GM12878 (cell line): ENCODE data around the gene HMX3. TPM values are rescaled to one million over a fixed set of nuclear protein-coding genes. Genes with fewer than 3 reads are reported as not detected.

Experiments used
- ATAC-seq: fragments of 200-7000 bp; cut with Tn5 transposase; 3 replicates; pipeline ENCODE4 v1.9.1; 2020; ENCODE audit warnings: mild to moderate bottlenecking, moderate library complexity
- BruUV-seq: library from RNA; stranded (reverse); fragments of 400-500 nt; replicated peaks from 2 replicates; lab custom pipeline; 2021; lab: Mats Ljungman, UMichigan
- CTCF ChIA-PET: fragments of 300-600 bp; sonication (Branson Sonifier 250); formaldehyde crosslinking; extraction: SDS; loops from one replicate; lab custom pipeline; 2021; ENCODE audit warnings: inconsistent platforms; lab: Yijun Ruan, JAX
- POLR2A ChIA-PET: fragments of 350-600 bp; formaldehyde crosslinking; extraction: SDS; loops from one replicate; lab custom pipeline; 2021; ENCODE audit warnings: inconsistent platforms; lab: Charles Lee
- RAD21 ChIA-PET: fragments of 300-600 bp; sonication (Branson Sonifier 250); formaldehyde crosslinking; loops from one replicate; lab custom pipeline; 2023; ENCODE audit warnings: antibody characterized with exemption; ENCODE audit not compliant: unreplicated experiment; lab: Charles Lee
- SMC1A ChIA-PET: fragments of 300-600 bp; sonication (Branson Sonifier 250); formaldehyde crosslinking; loops from one replicate; lab custom pipeline; 2023; ENCODE audit not compliant: unreplicated experiment, uncharacterized antibody; lab: Charles Lee
- DNase-seq: peaks from one replicate; pipeline ENCODE4 v3.0.0-alpha.2; 2011; ENCODE audit warnings: low read depth, low spot score
- FAIRE-seq: peaks from 3 replicates; lab custom pipeline; 2011; peaks lifted over from hg19 to GRCh38; lab: Jason Lieb, UNC
- H2AFZ ChIP-seq: 2 replicates; pipeline ENCODE4 v1.6.0; 2011; ENCODE audit warnings: low read depth, low read length, control low read depth; ENCODE audit not compliant: control insufficient read depth
- H3K27ac ChIP-seq: 2 replicates; pipeline ENCODE4 v1.5.1; 2011; ENCODE audit warnings: control low read depth; ENCODE audit not compliant: control insufficient read depth, insufficient read depth
- H3K27me3 ChIP-seq, 2 experiments: replicated peaks in 1 of 2; 2 replicates each; pipeline versions ENCODE4 v1.6.0 to v1.6.1; 2011; ENCODE audit warnings: low read length in 1 of 2; ENCODE audit not compliant: control insufficient read depth in 2 of 2, insufficient read depth in 2 of 2
- H3K36me3 ChIP-seq, 2 experiments: 2 replicates each; pipeline ENCODE4 v1.5.1; 2011; ENCODE audit warnings: low read length in 1 of 2; ENCODE audit not compliant: control insufficient read depth in 2 of 2, insufficient read depth in 2 of 2
- H3K4me1 ChIP-seq: 2 replicates; pipeline ENCODE4 v1.6.1; 2011; ENCODE audit warnings: mild to moderate bottlenecking, low read length, moderate library complexity, mixed read lengths; ENCODE audit not compliant: control insufficient read depth, insufficient read depth
- H3K4me2 ChIP-seq: 2 replicates; pipeline ENCODE4 v1.6.0; 2011; ENCODE audit warnings: control low read depth; ENCODE audit not compliant: control insufficient read depth, insufficient read depth
- H3K4me3 ChIP-seq: fragments of 200-600 bp; sonication (generic); 2 replicates; pipeline ENCODE4 v1.5.1; 2016
- H3K79me2 ChIP-seq: 2 replicates; pipeline ENCODE4 v1.6.0; 2011; ENCODE audit warnings: low read length; ENCODE audit not compliant: control insufficient read depth, insufficient read depth
- H3K9ac ChIP-seq: 2 replicates; pipeline ENCODE4 v1.8.0; 2011; ENCODE audit warnings: low read length, control low read depth, mixed read lengths; ENCODE audit not compliant: control insufficient read depth, insufficient read depth
- H3K9me3 ChIP-seq: replicated peaks from 3 replicates; pipeline ENCODE4 v1.5.1; 2011; ENCODE audit warnings: mild to moderate bottlenecking, low read length; ENCODE audit not compliant: control insufficient read depth, insufficient read depth
- H4K20me1 ChIP-seq: 2 replicates; pipeline ENCODE4 v1.6.0; 2011; ENCODE audit not compliant: control insufficient read depth, insufficient read depth
- ATF2 ChIP-seq: IDR thresholded peaks from 2 replicates; pipeline ENCODE4 v1.6.1; 2012; ENCODE audit warnings: low read length, inconsistent platforms
- BCL11A ChIP-seq: IDR thresholded peaks from 2 replicates; pipeline ENCODE4 v1.6.1; 2011; ENCODE audit warnings: low read depth, low read length
- BMI1 ChIP-seq: fragments of 450-650 bp; IDR thresholded peaks from 2 replicates; pipeline ENCODE4 v1.6.1; 2016; ENCODE audit warnings: mild to moderate bottlenecking, moderate library complexity, borderline replicate concordance
- CBX5 ChIP-seq: sonication (generic); IDR thresholded peaks from 2 replicates; pipeline ENCODE4 v1.6.1; 2016; ENCODE audit warnings: low read depth, moderate library complexity, mild to moderate bottlenecking, inconsistent platforms
- CEBPZ ChIP-seq: fragments of 150-350 bp; IDR thresholded peaks from 2 replicates; pipeline ENCODE4 v1.6.1; 2016; ENCODE audit warnings: low read depth, low read length
- MTA2 ChIP-seq: fragments of 450-650 bp; IDR thresholded peaks from 2 replicates; pipeline ENCODE4 v1.6.1; 2016; ENCODE audit warnings: low read depth, mild to moderate bottlenecking, moderate library complexity
- MXI1 ChIP-seq: fragments of 150-350 bp; IDR thresholded peaks from 2 replicates; pipeline ENCODE4 v1.6.1; 2011; ENCODE audit warnings: low read depth, mild to moderate bottlenecking, inconsistent platforms, low read length, improper control_type of control experiment
- NR2C2 ChIP-seq: IDR thresholded peaks from 2 replicates; pipeline ENCODE4 v1.6.1; 2011; ENCODE audit warnings: borderline replicate concordance, low read depth; ENCODE audit not compliant: control insufficient read depth, insufficient read length
- POLR2AphosphoS5 ChIP-seq: IDR thresholded peaks from 2 replicates; pipeline ENCODE4 v1.6.1; 2011; ENCODE audit warnings: mild to moderate bottlenecking, low read length, inconsistent platforms
- PRDM15 ChIP-seq: fragments of 450-650 bp; formaldehyde crosslinking; IDR thresholded peaks from 2 replicates; pipeline ENCODE4 v1.4.0; 2020; ENCODE audit warnings: mild to moderate bottlenecking, moderate library complexity
- SKIL ChIP-seq: fragments of 450-650 bp; IDR thresholded peaks from 2 replicates; pipeline ENCODE4 v1.6.1; 2017; ENCODE audit warnings: mild to moderate bottlenecking, low read depth, inconsistent platforms; ENCODE audit not compliant: poor library complexity, severe bottlenecking
- SMAD5 ChIP-seq: IDR thresholded peaks from 2 replicates; pipeline ENCODE4 v1.6.1; 2016; ENCODE audit warnings: antibody characterized with exemption, low read depth
- ZSCAN29 ChIP-seq: fragments of 450-650 bp; IDR thresholded peaks from 2 replicates; pipeline ENCODE4 v1.6.1; 2017; ENCODE audit warnings: mild to moderate bottlenecking, moderate library complexity
- WGBS: methylation state at CpG from one replicate; pipeline ENCODE4 v1.1.6; 2016; ENCODE audit warnings: low lambda C conversion rate; ENCODE audit not compliant: insufficient replicate concordance, insufficient coverage; ENCODE audit errors: missing lambda C conversion rate; 5-methylcytosine and 5-hydroxymethylcytosine counted together
- in situ Hi-C: fragments of 300-500 bp; cut with MboI; formaldehyde crosslinking; loops from 9 replicates; pipeline ENCODE4 v1.14.3; 2018; ENCODE audit warnings: mixed read lengths
- intact Hi-C: fragments of 100-400 bp; cut with micrococcal nuclease; formaldehyde crosslinking; loops from one replicate; pipeline ENCODE4 v1.14.2; 2022; ENCODE audit not compliant: unreplicated experiment
- polyA plus RNA-seq, 11 experiments: library from polyadenylated mRNA; depleted of rRNA in 4 of 11; unstranded in 6 of 11; stranded (reverse) in 5 of 11; fragments of >200 nt; fragmentation: Nextera tagmentation in 4 of 11; fragmentation: Illumina TruSeq in 1 of 11; extraction: Ambion mirVana in 4 of 11; extraction: Trizol in 1 of 11; gene quantifications; 1 replicate in 1 of 11; 2 replicates in 10 of 11; pipeline versions ENCODE4 v1.2.1 to v1.2.3, GENCODE V29; 2011 to 2016; ENCODE audit warnings: inconsistent platforms in 2 of 11, missing spikeins in 2 of 11, low read depth in 1 of 11
- total RNA-seq, 4 experiments: library from RNA; depleted of rRNA in 3 of 4; stranded (reverse); fragments of >200 nt in 3 of 4; fragmentation: Illumina TruSeq in 1 of 4; extraction: Trizol in 1 of 4; gene quantifications; 2 replicates each; pipeline versions ENCODE4 v1.2.1 to v1.2.3, GENCODE V29; 2013 to 2021

Gene HMX3
- total and polyA plus RNA-seq, 10 of the 15 experiments (the other 5 are each of a cell fraction or from before 2014, with no cell fraction given) = 0.63 to 60.5 (median 15.3) TPM; not detected in 2

GRCh38 chr10:123092635-123093414, 42.9 kb upstream of the HMX3 start:
- Histone ChIP-seq H3K9me3 (no peaks in the 10 kb centered on the region), H3K27ac (no peak overlapping the region), H3K4me2 (no peak overlapping the region), H3K36me3 (no peaks in the 10 kb centered on the region), H3K9ac (no peak overlapping the region), H2AFZ (no peak overlapping the region), H3K27me3 (peaks cover 0 to 2% of the 10 kb centered on the region in 2 experiments; a peak in 2 of 4 replicates), H3K4me1 (no peaks in the 10 kb centered on the region), H3K79me2 (no peaks in the 10 kb centered on the region), H3K4me3 (no peak overlapping the region), H4K20me1 (no peaks in the 10 kb centered on the region)
- intact Hi-C loops = no loop called here
- 26% methylated on average over 14 of the region's 14 CpGs for WGBS
- ChIA-PET POLR2A (no interaction called here), CTCF (interaction anchor here (0.6 to 1.5 kb wide), 2 partner anchors 47 to 50 kb away, joined by 4 to 6 read pairs; no protein-coding TSS in a partner anchor), SMC1A (no interaction called here), RAD21 (no interaction called here)
- TF ChIP-seq NR2C2 (no peak), MTA2 (no peak), POLR2AphosphoS5 (no peak), BMI1 (no peak), ATF2 (no peak), CBX5 (no peak), ZSCAN29 (no peak), MXI1 (no peak), PRDM15 (CRISPR knock-in tag) (no peak), CEBPZ (no peak), SKIL (no peak), SMAD5 (no peak), BCL11A (no peak)
- DNase-seq (no peak), ATAC-seq (no peak), FAIRE-seq (no peak)
- no TSS peak for BruUV-seq
- in situ Hi-C loops = no loop called here
